ENCODE results near the gene CRIM1.

The CRIM1 gene

GRCh38 chr2:36586672-36587071 is 231.1 kb downstream of the CRIM1 start:
- no peak for DNase-seq

GRCh38 chr2:36587101-36587500 is 231.5 kb downstream of the CRIM1 start:
- no peak for DNase-seq

GRCh38 chr2:36587556-36587955 is 232.0 kb downstream of the CRIM1 start:
- no peak for DNase-seq

- DNase-seq, result no peak
These were observed 233.7 kb downstream of the CRIM1 start for GRCh38 chr2:36589230-36589630.

GRCh38 chr2:36594849-36595248 is 239.3 kb downstream of the CRIM1 start:
- DNase-seq, result no peak

- no peak for DNase-seq
These were observed 240.8 kb downstream of the CRIM1 start for GRCh38 chr2:36596397-36596796.

- DNase-seq, result peak; percentile 5
These were observed 241.5 kb downstream of the CRIM1 start for GRCh38 chr2:36597003-36597531.

GRCh38 chr2:36597532-36598377 is 242.2 kb downstream of the CRIM1 start, which contains the start of gene FEZ2:
Gene FEZ2, minus strand, starts transcription at chr2:36598168. Its CDS starts 26 bp downstream, at chr2:36598142.
- peak; percentile 86 for DNase-seq

All from stimulated activated CD4-positive, alpha-beta T cell treated with anti-CD3 and anti-CD28 coated beads, Interleukin-15, amount 100 ng/mL, for 24 hours (primary cell).